Subcutaneous abdominal adipose tissue (tissue), 5 donors: ENCODE results near the gene SMCO1.
"Not testable (repeated sequence)": the region's sequence is repeated elsewhere in the genome, so short reads cannot be mapped to it uniquely, and the experiment has no call there.

Experiments used
- H3K27ac ChIP-seq: one replicate; pipeline ENCODE4 v1.7.0; 2013; ENCODE audit warnings: low read depth, mild to moderate bottlenecking, inconsistent platforms, low read length, moderate library complexity
- H3K27me3 ChIP-seq, 5 donors: one replicate each; pipeline ENCODE4 v1.7.0; 2013; ENCODE audit warnings: low read length in 5 of 5, inconsistent platforms in 1 of 5; ENCODE audit not compliant: control insufficient read depth in 5 of 5, insufficient read depth in 4 of 5
- H3K36me3 ChIP-seq, 5 donors: one replicate each; pipeline ENCODE4 v1.7.0; 2013; ENCODE audit warnings: low read length in 5 of 5; ENCODE audit not compliant: control insufficient read depth in 5 of 5, insufficient read depth in 5 of 5
- H3K4me1 ChIP-seq, 5 donors: one replicate each; pipeline ENCODE4 v1.7.0; 2013; ENCODE audit warnings: low read length in 5 of 5, mild to moderate bottlenecking in 3 of 5, moderate library complexity in 1 of 5; ENCODE audit not compliant: control insufficient read depth in 5 of 5, insufficient read depth in 5 of 5
- H3K4me3 ChIP-seq, 5 donors: one replicate each; pipeline ENCODE4 v1.7.0; 2013; ENCODE audit warnings: low read length in 5 of 5, low read depth in 1 of 5
- H3K9ac ChIP-seq, 5 donors: one replicate each; pipeline ENCODE4 v1.7.0; 2013; ENCODE audit warnings: low read length in 5 of 5, mild to moderate bottlenecking in 4 of 5, moderate library complexity in 3 of 5
- H3K9me3 ChIP-seq, 5 donors: one replicate each; pipeline ENCODE4 v1.7.0; 2013; ENCODE audit warnings: low read length in 5 of 5; ENCODE audit not compliant: control insufficient read depth in 5 of 5
- donor health status: healthy.
- donor health status: healthy.
- donor health status: healthy.
- donor health status: healthy.
- donor health status: healthy.

The SMCO1 gene

DNA sequence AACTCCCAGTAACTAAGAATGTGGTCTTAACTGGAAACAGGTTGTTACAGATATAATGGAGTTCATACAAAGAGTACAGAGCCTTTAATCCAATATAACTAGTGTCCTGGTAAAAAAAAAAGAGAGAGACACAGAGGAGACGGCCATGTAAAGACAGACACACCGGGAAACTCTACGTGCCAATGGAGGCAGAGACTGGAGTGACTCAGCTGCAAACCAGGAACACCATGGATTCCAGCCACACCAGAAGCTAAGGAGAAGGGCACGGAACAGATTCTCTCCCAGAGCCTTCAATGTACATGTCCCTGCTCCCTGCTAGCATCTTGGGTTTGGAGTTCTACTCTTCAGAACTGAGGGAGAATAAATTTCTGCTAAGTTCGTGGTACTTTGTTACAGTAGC, 16.1 kb downstream of the SMCO1 start:
- H3K36me3 ChIP-seq, result peaks cover 0 to 2% (median 0%) of the 10 kb centered on the region in 5 donors
- no peaks in the 10 kb centered on the region for H3K9me3 ChIP-seq
- H3K4me3 ChIP-seq, result peak overlapping the region in 1 of 5 donors; percentile 19
- H3K27ac ChIP-seq, result peak overlapping the region; percentile 17
- no peaks in the 10 kb centered on the region for H3K27me3 ChIP-seq
- no peak overlapping the region for H3K9ac ChIP-seq
- H3K4me1 ChIP-seq, result peaks cover 3 to 37% (median 34%) of the 10 kb centered on the region in 5 donors

- H3K9me3 ChIP-seq, result no peaks in the 10 kb centered on the region
- H3K36me3 ChIP-seq, result peaks cover 0 to 2% (median 0%) of the 10 kb centered on the region in 5 donors
- no peak overlapping the region for H3K9ac ChIP-seq
- no peak overlapping the region for H3K27ac ChIP-seq
- H3K27me3 ChIP-seq, result no peaks in the 10 kb centered on the region
- H3K4me1 ChIP-seq, result peaks cover 3 to 34% (median 31%) of the 10 kb centered on the region in 5 donors
- H3K4me3 ChIP-seq, result no peak overlapping the region
Observed at GRCh38 chr3:196498297-196498696, 16.8 kb downstream of the SMCO1 start.

DNA sequence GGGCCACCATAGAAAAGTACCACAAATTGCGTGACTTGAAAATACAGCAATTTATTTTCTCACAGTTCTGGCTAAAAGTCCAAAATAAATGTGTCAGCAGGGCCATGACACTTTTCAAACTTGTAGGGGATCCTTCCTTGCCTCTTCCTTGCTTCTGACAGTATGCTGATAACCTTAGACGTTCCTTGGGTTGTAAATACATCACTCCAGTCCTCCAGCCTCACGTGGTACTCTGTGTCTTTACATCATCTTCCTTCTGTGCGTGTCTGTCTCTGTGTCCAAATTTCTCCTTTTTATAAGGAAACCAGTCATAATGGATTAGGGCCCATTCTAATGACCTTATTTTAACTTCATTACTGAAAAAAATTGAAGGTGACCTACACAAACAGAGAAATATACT, 19.0 kb downstream of the SMCO1 start:
- Histone ChIP-seq H3K27me3 (no peaks in the 10 kb centered on the region), H3K9ac (no peak overlapping the region), H3K27ac (no peak overlapping the region), H3K4me3 (no peak overlapping the region), H3K9me3 (no peaks in the 10 kb centered on the region), H3K4me1 (peaks cover 0 to 26% (median 20%) of the 10 kb centered on the region in 5 donors), H3K36me3 (peaks cover 0 to 2% (median 0%) of the 10 kb centered on the region in 5 donors)

DNA sequence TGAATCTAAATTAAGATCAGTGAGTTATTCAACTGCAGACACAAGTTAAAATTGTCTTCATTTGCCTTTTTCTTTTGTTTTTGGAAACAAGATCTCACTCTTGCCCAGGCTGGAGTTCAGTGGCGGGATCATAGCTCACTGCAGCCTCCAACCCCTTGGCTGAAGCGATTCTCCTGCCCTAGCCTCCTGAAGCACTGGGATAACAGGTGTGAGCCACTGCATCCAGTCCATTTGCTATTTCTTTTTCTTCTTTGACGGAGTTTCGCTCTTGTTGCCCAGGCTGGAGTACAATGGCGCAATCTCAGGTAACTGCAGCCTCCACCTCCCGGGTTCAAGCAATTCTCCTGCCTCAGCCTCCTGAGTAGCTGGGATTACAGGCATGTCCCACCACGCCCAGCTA, 21.9 kb downstream of the SMCO1 start:
- H3K9me3 ChIP-seq, result no peaks in the 10 kb centered on the region
- H3K36me3 ChIP-seq, result no peaks in the 10 kb centered on the region
- no peak overlapping the region for H3K4me3 ChIP-seq
- no peak overlapping the region for H3K27ac ChIP-seq
- peaks cover 0 to 5% (median 3%) of the 10 kb centered on the region in 5 donors for H3K4me1 ChIP-seq
- H3K9ac ChIP-seq, result no peak overlapping the region
- H3K27me3 ChIP-seq, result no peaks in the 10 kb centered on the region

GRCh38 chr3:196492080-196492479, 23.1 kb downstream of the SMCO1 start:
- H3K4me3 ChIP-seq, result no peak overlapping the region
- no peak overlapping the region for H3K27ac ChIP-seq
- no peaks in the 10 kb centered on the region for H3K27me3 ChIP-seq
- peaks cover 0 to 5% (median 3%) of the 10 kb centered on the region in 5 donors for H3K4me1 ChIP-seq
- H3K36me3 ChIP-seq, result peaks cover 3 to 7% (median 5%) of the 10 kb centered on the region in 5 donors
- H3K9ac ChIP-seq, result no peak overlapping the region
- H3K9me3 ChIP-seq, result no peaks in the 10 kb centered on the region

DNA sequence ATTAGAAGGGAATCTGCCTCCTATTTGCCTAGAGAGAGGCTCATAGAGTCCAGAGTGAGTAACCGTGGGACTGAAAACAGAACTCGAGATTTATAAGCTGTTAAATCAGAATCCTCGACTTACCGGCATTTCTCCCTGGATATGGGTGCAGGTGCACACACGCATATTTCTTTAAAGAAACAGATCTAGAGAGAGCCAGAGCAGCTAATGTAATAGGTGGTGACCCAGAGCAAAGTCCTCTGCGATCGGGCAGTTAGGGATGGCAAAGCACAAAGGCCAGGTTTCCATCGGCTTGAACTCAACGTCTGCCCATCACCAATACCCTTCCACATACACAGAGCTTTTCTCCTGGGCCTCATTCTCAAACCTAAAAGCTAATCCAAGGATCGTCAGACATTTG, 25.4 kb downstream of the SMCO1 start:
- Histone ChIP-seq H3K4me1 (peaks cover 0 to 5% (median 3%) of the 10 kb centered on the region in 5 donors), H3K9me3 (no peaks in the 10 kb centered on the region), H3K36me3 (peaks cover 12 to 25% (median 24%) of the 10 kb centered on the region in 5 donors), H3K9ac (no peak overlapping the region), H3K27me3 (no peaks in the 10 kb centered on the region), H3K27ac (no peak overlapping the region), H3K4me3 (no peak overlapping the region)

DNA sequence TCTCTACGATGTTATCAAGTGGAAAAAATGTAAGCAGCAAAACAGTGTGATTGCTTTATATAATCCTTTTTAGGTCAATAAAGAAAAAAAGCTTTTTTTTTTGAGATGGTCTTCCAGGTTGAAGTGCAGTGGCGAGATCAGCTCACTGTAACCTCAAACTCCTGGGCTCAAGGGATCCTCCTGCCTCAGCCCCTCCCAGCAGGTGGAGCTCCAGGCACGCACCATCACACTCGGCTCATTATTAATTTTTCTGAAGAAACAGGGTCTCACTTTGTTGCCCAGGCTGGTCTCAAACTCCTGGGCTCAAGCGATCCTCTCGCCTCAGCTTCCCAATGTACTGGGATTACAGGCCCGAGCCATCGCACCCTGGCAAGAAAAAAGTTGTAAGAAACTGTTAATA, 28.9 kb downstream of the SMCO1 start:
- Histone ChIP-seq H3K4me1 (peaks cover 0 to 5% (median 3%) of the 10 kb centered on the region in 5 donors), H3K27ac (no peak overlapping the region), H3K36me3 (peaks cover 29 to 53% (median 49%) of the 10 kb centered on the region in 5 donors), H3K4me3 (no peak overlapping the region), H3K9me3 (no peaks in the 10 kb centered on the region), H3K9ac (no peak overlapping the region), H3K27me3 (no peaks in the 10 kb centered on the region)

- Histone ChIP-seq H3K9me3 (no peaks in the 10 kb centered on the region), H3K9ac (no peak overlapping the region), H3K27ac (no peak overlapping the region), H3K4me1 (no peaks in the 10 kb centered on the region), H3K4me3 (no peak overlapping the region), H3K36me3 (peaks cover 28 to 77% (median 54%) of the 10 kb centered on the region in 5 donors), H3K27me3 (no peaks in the 10 kb centered on the region)
Observed at GRCh38 chr3:196477678-196478077, 37.5 kb downstream of the SMCO1 start.

GRCh38 chr3:196472286-196472685, 42.9 kb downstream of the SMCO1 start:
- H3K27me3 ChIP-seq, result no peaks in the 10 kb centered on the region
- H3K9me3 ChIP-seq, result no peaks in the 10 kb centered on the region
- H3K4me3 ChIP-seq, result no peak overlapping the region
- H3K4me1 ChIP-seq, result no peaks in the 10 kb centered on the region
- H3K9ac ChIP-seq, result no peak overlapping the region
- H3K27ac ChIP-seq, result no peak overlapping the region
- H3K36me3 ChIP-seq, result peaks cover 34 to 56% (median 45%) of the 10 kb centered on the region in 5 donors

GRCh38 chr3:196471551-196471950, 43.6 kb downstream of the SMCO1 start:
- Histone ChIP-seq H3K27ac (no peak overlapping the region), H3K36me3 (peaks cover 29 to 54% (median 40%) of the 10 kb centered on the region in 5 donors), H3K27me3 (no peaks in the 10 kb centered on the region), H3K4me3 (no peak overlapping the region), H3K9ac (no peak overlapping the region), H3K9me3 (no peaks in the 10 kb centered on the region), H3K4me1 (no peaks in the 10 kb centered on the region)

DNA sequence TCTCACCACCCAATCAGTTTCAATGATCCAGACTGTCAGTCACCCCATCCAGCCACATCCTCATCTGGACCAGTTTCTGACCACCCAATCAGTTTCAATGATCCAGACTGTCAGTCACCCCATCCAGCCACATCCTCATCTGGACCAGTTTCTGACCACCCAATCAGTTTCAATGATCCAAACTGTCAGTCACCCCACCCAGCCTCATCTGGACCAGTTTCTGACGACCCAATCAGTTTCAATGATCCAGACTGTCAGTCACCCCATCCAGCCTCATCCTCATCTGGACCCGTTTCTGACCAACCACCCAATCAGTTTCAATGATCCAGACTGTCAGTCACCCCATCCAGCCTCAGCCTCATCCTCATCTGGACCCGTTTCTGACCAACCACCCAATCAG, 45.0 kb downstream of the SMCO1 start:
- not testable (repeated sequence) for H3K4me3 ChIP-seq, H3K9ac ChIP-seq, H3K27me3 ChIP-seq, H3K27ac ChIP-seq, H3K4me1 ChIP-seq, H3K9me3 ChIP-seq
- H3K36me3 ChIP-seq, result peaks cover 29 to 53% (median 40%) of the 10 kb centered on the region in 5 donors
